NCI-H1105 treated with DMSO at 0.1 percent for 48 hours (cell line): ENCODE data around the gene SGMS1.

Source experiments
- DNase-seq: peaks from one replicate; lab custom pipeline; 2025; lab: John Stamatoyannopoulos, UW

The SGMS1 gene

GRCh38 chr10:50636618-50637579, 13.1 kb upstream of the SGMS1 start:
- no peak for DNase-seq

GRCh38 chr10:50635286-50635685, 11.5 kb upstream of the SGMS1 start:
- DNase-seq = no peak

- no peak for DNase-seq
These were observed 10.7 kb upstream of the SGMS1 start for GRCh38 chr10:50634479-50634878.

- DNase-seq = no peak
These were observed 7.3 kb upstream of the SGMS1 start for GRCh38 chr10:50631052-50631451.

- no peak for DNase-seq
These were observed 5.9 kb upstream of the SGMS1 start for GRCh38 chr10:50629495-50630122.

GRCh38 chr10:50627896-50628295, 4.1 kb upstream of the SGMS1 start:
- DNase-seq = no peak

- no peak for DNase-seq
These were observed 3.7 kb upstream of the SGMS1 start for GRCh38 chr10:50627443-50627842.

GRCh38 chr10:50625649-50626132, 1.9 kb upstream of the SGMS1 start:
- no peak for DNase-seq

GRCh38 chr10:50624866-50625501, 1.2 kb upstream of the SGMS1 start:
- DNase-seq = peak; percentile 61

- DNase-seq = peak; percentile 77
These were observed 683 bp upstream of the SGMS1 start for GRCh38 chr10:50624413-50624865.

GRCh38 chr10:50622706-50623662, 772 bp downstream of the SGMS1 start:
- DNase-seq = no peak

- peak; percentile 59 for DNase-seq
These were observed 1.6 kb downstream of the SGMS1 start for GRCh38 chr10:50621968-50622705.

- no peak for DNase-seq
These were observed 2.9 kb downstream of the SGMS1 start for GRCh38 chr10:50620899-50621298.

- DNase-seq = no peak
These were observed 3.9 kb downstream of the SGMS1 start for GRCh38 chr10:50619882-50620281.

- no peak for DNase-seq
These were observed 4.6 kb downstream of the SGMS1 start for GRCh38 chr10:50619166-50619565.

- DNase-seq = no peak
These were observed 5.1 kb downstream of the SGMS1 start for GRCh38 chr10:50618624-50619023.

GRCh38 chr10:50615658-50616057, 8.1 kb downstream of the SGMS1 start:
- peak; percentile 52 for DNase-seq

GRCh38 chr10:50614444-50615137, 9.2 kb downstream of the SGMS1 start:
- no peak for DNase-seq

GRCh38 chr10:50613726-50614443, 9.9 kb downstream of the SGMS1 start:
- no peak for DNase-seq
